MM.1S (cell line): ENCODE data around the gene AKAP6.
"Not testable (repeated sequence)": the region's sequence is repeated elsewhere in the genome, so short reads cannot be mapped to it uniquely, and the experiment has no call there.

Source experiments
- DNase-seq: peaks from one replicate; pipeline ENCODE4 v3.0.0-alpha.2; 2015
- H2AFZ ChIP-seq: fragments of 300-600 bp; sonication (generic); 2 replicates; pipeline ENCODE4 v1.6.0; 2016; ENCODE audit warnings: antibody characterized with exemption, low read length
- H3F3A ChIP-seq: fragments of 300-600 bp; sonication (generic); 2 replicates; pipeline ENCODE4 v1.6.1; 2016; ENCODE audit warnings: mild to moderate bottlenecking, antibody characterized with exemption, low read length, moderate library complexity, mixed read lengths; ENCODE audit not compliant: insufficient read depth
- H3K27ac ChIP-seq: fragments of 300-600 bp; sonication (generic); 2 replicates; pipeline ENCODE4 v1.5.1; 2016; ENCODE audit warnings: mild to moderate bottlenecking, low read length
- H3K27me3 ChIP-seq: fragments of 300-600 bp; sonication (generic); replicated peaks from 2 replicates; pipeline ENCODE4 v1.6.0; 2016; ENCODE audit warnings: low read length; ENCODE audit not compliant: insufficient read depth
- H3K36me3 ChIP-seq: fragments of 300-600 bp; sonication (generic); replicated peaks from 2 replicates; pipeline ENCODE4 v1.6.1; 2016; ENCODE audit warnings: mild to moderate bottlenecking, low read length, mixed read lengths; ENCODE audit not compliant: insufficient read depth
- H3K4me1 ChIP-seq: fragments of 300-600 bp; sonication (generic); 2 replicates; pipeline ENCODE4 v1.6.1; 2016; ENCODE audit warnings: low read length, mixed read lengths
- H3K4me2 ChIP-seq: fragments of 300-600 bp; sonication (generic); 2 replicates; pipeline ENCODE4 v1.6.0; 2016; ENCODE audit warnings: low read depth, low read length
- H3K4me3 ChIP-seq: fragments of 300-600 bp; sonication (generic); 2 replicates; pipeline ENCODE4 v1.5.1; 2016; ENCODE audit warnings: low read length, mixed read lengths
- H3K79me2 ChIP-seq: fragments of 300-600 bp; sonication (generic); 2 replicates; pipeline ENCODE4 v1.6.1; 2016; ENCODE audit warnings: mixed run types, low read length, mixed read lengths
- H3K9ac ChIP-seq: fragments of 300-600 bp; sonication (generic); 2 replicates; pipeline ENCODE4 v1.6.1; 2016; ENCODE audit warnings: low read length, mixed read lengths
- H3K9me2 ChIP-seq: fragments of 300-600 bp; sonication (generic); replicated peaks from 2 replicates; pipeline ENCODE4 v1.6.1; 2016; ENCODE audit warnings: mild to moderate bottlenecking, low read length, mixed read lengths; ENCODE audit not compliant: insufficient read depth
- H3K9me3 ChIP-seq: fragments of 300-600 bp; sonication (generic); replicated peaks from 2 replicates; pipeline ENCODE4 v1.6.1; 2016; ENCODE audit warnings: mild to moderate bottlenecking, low read length, mixed read lengths; ENCODE audit not compliant: insufficient read depth
- H4K20me1 ChIP-seq: fragments of 300-600 bp; sonication (generic); 2 replicates; pipeline ENCODE4 v1.6.1; 2016; ENCODE audit warnings: mild to moderate bottlenecking, low read length, moderate library complexity, mixed read lengths; ENCODE audit not compliant: insufficient read depth
- EZH2 ChIP-seq: fragments of 300-600 bp; sonication (generic); optimal IDR thresholded peaks from 2 replicates; pipeline ENCODE3; 2017; ENCODE audit warnings: low read depth, mild to moderate bottlenecking, antibody characterized with exemption, low read length, mixed read lengths
- EZH2phosphoT487 ChIP-seq: fragments of 300-600 bp; sonication (generic); IDR thresholded peaks from 2 replicates; pipeline ENCODE4 v1.6.1; 2018; ENCODE audit warnings: antibody characterized with exemption, low read length
- TF ChIP-seq, protein P1 (sequence below): fragments of 300-600 bp; sonication (generic); IDR thresholded peaks from 2 replicates; pipeline ENCODE4 v1.5.1; 2016; ENCODE audit warnings: antibody characterized with exemption, low read length, mixed read lengths

Gene AKAP6

DNA sequence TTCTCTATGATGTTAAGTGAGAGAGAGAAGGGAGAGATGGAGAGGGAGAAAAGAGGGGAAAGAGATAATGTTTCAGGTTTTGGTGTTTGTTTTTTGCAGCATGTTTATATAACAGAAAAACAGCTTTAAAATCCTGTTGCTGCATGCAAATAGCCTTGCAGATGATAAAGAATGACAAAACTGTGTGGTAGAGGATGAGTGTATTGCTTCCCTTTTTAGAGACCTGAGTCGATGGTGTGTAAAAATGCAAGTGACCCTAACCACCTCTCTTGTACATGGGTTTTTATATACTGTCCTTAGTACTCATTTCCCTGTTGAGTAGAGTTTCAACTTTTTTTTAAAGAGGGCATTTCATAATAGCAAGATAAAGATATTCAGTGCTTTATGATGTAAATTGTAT lies 249.1 kb downstream of the AKAP6 start:
- TF ChIP-seq EZH2, result no peak
- TF ChIP-seq EZH2phosphoT487, result no peak
- TF ChIP-seq, protein P1, sequence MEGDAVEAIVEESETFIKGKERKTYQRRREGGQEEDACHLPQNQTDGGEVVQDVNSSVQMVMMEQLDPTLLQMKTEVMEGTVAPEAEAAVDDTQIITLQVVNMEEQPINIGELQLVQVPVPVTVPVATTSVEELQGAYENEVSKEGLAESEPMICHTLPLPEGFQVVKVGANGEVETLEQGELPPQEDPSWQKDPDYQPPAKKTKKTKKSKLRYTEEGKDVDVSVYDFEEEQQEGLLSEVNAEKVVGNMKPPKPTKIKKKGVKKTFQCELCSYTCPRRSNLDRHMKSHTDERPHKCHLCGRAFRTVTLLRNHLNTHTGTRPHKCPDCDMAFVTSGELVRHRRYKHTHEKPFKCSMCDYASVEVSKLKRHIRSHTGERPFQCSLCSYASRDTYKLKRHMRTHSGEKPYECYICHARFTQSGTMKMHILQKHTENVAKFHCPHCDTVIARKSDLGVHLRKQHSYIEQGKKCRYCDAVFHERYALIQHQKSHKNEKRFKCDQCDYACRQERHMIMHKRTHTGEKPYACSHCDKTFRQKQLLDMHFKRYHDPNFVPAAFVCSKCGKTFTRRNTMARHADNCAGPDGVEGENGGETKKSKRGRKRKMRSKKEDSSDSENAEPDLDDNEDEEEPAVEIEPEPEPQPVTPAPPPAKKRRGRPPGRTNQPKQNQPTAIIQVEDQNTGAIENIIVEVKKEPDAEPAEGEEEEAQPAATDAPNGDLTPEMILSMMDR, result no peak
- no peaks in the 10 kb centered on the region for H3K4me1 ChIP-seq
- no peaks in the 10 kb centered on the region for H3K27me3 ChIP-seq
- H3K9ac ChIP-seq, result no peak overlapping the region
- H4K20me1 ChIP-seq, result no peaks in the 10 kb centered on the region
- no peaks in the 10 kb centered on the region for H3K79me2 ChIP-seq
- no peak overlapping the region for H3K4me3 ChIP-seq
- H3K4me2 ChIP-seq, result no peak overlapping the region
- H3K9me3 ChIP-seq, result no peaks in the 10 kb centered on the region
- no peaks in the 10 kb centered on the region for H3K36me3 ChIP-seq
- no peak overlapping the region for H2AFZ ChIP-seq
- DNase-seq, result no peak
- no peaks in the 10 kb centered on the region for H3F3A ChIP-seq
- H3K9me2 ChIP-seq, result no peaks in the 10 kb centered on the region
- H3K27ac ChIP-seq, result no peak overlapping the region

DNA sequence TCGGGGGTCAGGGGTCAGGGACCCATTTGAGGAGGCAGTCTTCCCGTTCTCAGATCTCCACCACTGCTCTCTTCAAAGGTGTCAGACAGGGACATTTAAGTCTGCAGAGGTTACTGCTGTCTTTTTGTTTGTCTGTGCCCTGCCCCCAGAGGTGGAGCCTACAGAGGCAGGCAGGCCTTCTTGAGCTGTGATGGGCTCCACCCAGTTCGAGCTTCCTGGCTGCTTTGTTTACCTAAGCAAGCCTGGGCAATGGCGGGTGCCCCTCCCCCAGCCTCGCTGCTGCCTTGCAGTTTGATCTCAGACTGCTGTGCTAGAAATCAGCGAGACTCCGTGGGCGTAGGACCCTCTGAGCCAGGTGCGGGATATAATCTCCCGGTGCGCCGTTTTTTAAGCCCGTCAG lies 254.3 kb downstream of the AKAP6 start:
- H3K9ac ChIP-seq, DNase-seq, H3F3A ChIP-seq, H3K27ac ChIP-seq, H3K4me3 ChIP-seq, H3K9me2 ChIP-seq, H4K20me1 ChIP-seq, H3K4me1 ChIP-seq, H3K9me3 ChIP-seq, H3K4me2 ChIP-seq, H3K36me3 ChIP-seq, H2AFZ ChIP-seq, H3K27me3 ChIP-seq, H3K79me2 ChIP-seq: not testable (repeated sequence)

DNA sequence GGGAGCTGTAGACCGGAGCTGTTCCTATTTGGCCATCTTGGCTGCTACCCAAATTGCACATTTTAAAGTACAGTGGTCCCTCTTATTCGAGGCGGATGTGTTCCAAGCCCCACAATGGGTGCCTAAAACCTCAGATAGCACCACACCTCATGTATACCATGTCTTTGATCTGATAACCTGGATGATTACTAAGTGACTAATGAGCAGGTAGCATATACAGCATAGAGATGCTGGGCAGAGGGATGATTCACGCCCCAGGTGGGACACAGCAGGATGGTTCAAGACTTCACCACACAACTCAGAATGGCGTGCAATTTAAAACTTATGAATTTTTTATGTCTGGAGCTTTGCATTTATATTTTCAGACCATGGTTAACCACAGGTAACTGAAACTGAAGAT lies 255.0 kb downstream of the AKAP6 start:
- Histone ChIP-seq H3K9ac (no peak overlapping the region), H3K9me3 (no peaks in the 10 kb centered on the region), H3F3A (no peaks in the 10 kb centered on the region), H3K27me3 (no peaks in the 10 kb centered on the region), H3K4me2 (no peak overlapping the region), H3K4me1 (0 out of 2 replicates have a peak, but pooled peaks cover 5% of the 10 kb centered on the region), H3K4me3 (no peak overlapping the region), H3K9me2 (no peaks in the 10 kb centered on the region), H3K36me3 (no peaks in the 10 kb centered on the region), H3K79me2 (no peaks in the 10 kb centered on the region), H2AFZ (no peak overlapping the region), H4K20me1 (no peaks in the 10 kb centered on the region), H3K27ac (no peak overlapping the region)
- DNase-seq, result no peak
- TF ChIP-seq EZH2phosphoT487 (no peak), EZH2 (no peak)
- TF ChIP-seq, protein P1, result no peak

DNA sequence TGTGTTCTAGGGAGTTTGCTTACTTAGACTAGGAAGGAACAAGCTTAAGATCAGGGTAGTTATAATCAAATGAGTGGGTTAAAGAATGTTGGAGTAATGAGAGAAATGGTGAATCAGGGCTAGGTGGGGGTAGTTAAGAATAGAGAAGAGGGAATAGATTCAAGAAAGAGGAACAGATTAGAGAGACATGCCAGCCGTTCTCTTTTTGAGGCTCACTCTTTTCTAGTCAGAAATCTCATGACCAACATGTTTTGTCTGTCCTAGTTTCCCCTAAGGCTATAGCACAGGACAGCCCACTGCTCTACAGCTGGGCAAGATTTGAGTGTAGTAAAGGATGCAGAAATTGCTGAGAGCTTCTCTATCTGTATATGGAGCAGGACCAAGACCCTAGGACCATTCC lies 258.4 kb downstream of the AKAP6 start:
- H3K4me1 ChIP-seq, result 0 out of 2 replicates have a peak, but pooled peaks cover 6% of the 10 kb centered on the region
- no peaks in the 10 kb centered on the region for H4K20me1 ChIP-seq
- H3K9me2 ChIP-seq, result no peaks in the 10 kb centered on the region
- no peaks in the 10 kb centered on the region for H3K27me3 ChIP-seq
- H3K9ac ChIP-seq, result no peak overlapping the region
- no peak overlapping the region for H3K4me2 ChIP-seq
- no peaks in the 10 kb centered on the region for H3K9me3 ChIP-seq
- no peaks in the 10 kb centered on the region for H3K36me3 ChIP-seq
- no peak overlapping the region for H2AFZ ChIP-seq
- no peak overlapping the region for H3K4me3 ChIP-seq
- H3F3A ChIP-seq, result no peaks in the 10 kb centered on the region
- DNase-seq, result no peak
- TF ChIP-seq EZH2, result no peak
- TF ChIP-seq EZH2phosphoT487, result no peak
- TF ChIP-seq, protein P1, result no peak
- H3K27ac ChIP-seq, result no peak overlapping the region
- no peaks in the 10 kb centered on the region for H3K79me2 ChIP-seq
